Subcutaneous abdominal adipose tissue (tissue), 5 donors: ENCODE results near the gene MTERF4.

ENCODE experiments used
- H3K27ac ChIP-seq: one replicate; pipeline ENCODE4 v1.7.0; 2013; ENCODE audit warnings: low read depth, mild to moderate bottlenecking, inconsistent platforms, low read length, moderate library complexity
- H3K27me3 ChIP-seq, 5 donors: one replicate each; pipeline ENCODE4 v1.7.0; 2013; ENCODE audit warnings: low read length in 5 of 5, inconsistent platforms in 1 of 5; ENCODE audit not compliant: control insufficient read depth in 5 of 5, insufficient read depth in 4 of 5
- H3K36me3 ChIP-seq, 5 donors: one replicate each; pipeline ENCODE4 v1.7.0; 2013; ENCODE audit warnings: low read length in 5 of 5; ENCODE audit not compliant: control insufficient read depth in 5 of 5, insufficient read depth in 5 of 5
- H3K4me1 ChIP-seq, 5 donors: one replicate each; pipeline ENCODE4 v1.7.0; 2013; ENCODE audit warnings: low read length in 5 of 5, mild to moderate bottlenecking in 3 of 5, moderate library complexity in 1 of 5; ENCODE audit not compliant: control insufficient read depth in 5 of 5, insufficient read depth in 5 of 5
- H3K4me3 ChIP-seq, 5 donors: one replicate each; pipeline ENCODE4 v1.7.0; 2013; ENCODE audit warnings: low read length in 5 of 5, low read depth in 1 of 5
- H3K9ac ChIP-seq, 5 donors: one replicate each; pipeline ENCODE4 v1.7.0; 2013; ENCODE audit warnings: low read length in 5 of 5, mild to moderate bottlenecking in 4 of 5, moderate library complexity in 3 of 5
- H3K9me3 ChIP-seq, 5 donors: one replicate each; pipeline ENCODE4 v1.7.0; 2013; ENCODE audit warnings: low read length in 5 of 5; ENCODE audit not compliant: control insufficient read depth in 5 of 5
- donor health status: healthy.
- donor health status: healthy.
- donor health status: healthy.
- donor health status: healthy.
- donor health status: healthy.

The MTERF4 gene

DNA sequence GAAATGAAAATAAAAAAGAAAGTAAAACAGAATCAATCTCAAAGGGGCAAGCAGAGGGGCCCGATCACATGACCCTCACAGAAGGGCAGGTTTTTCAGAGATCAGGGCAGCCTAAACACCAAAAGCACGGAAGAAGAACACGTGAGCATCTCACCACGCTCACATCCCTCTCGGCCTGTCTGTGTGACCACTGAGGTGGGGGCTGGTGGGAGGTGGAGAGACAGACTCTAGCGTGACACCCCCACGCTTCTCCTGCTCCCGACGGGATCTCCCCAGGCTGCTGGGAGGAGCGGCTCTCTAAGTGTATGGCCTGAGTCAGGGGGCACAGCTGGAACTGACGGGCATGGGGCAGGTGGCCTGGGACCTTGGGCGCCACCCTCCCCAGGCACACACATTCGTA lies 23.5 kb upstream of the MTERF4 start:
- no peak overlapping the region for H3K9ac ChIP-seq
- H3K9me3 ChIP-seq: no peaks in the 10 kb centered on the region
- no peaks in the 10 kb centered on the region for H3K27me3 ChIP-seq

DNA sequence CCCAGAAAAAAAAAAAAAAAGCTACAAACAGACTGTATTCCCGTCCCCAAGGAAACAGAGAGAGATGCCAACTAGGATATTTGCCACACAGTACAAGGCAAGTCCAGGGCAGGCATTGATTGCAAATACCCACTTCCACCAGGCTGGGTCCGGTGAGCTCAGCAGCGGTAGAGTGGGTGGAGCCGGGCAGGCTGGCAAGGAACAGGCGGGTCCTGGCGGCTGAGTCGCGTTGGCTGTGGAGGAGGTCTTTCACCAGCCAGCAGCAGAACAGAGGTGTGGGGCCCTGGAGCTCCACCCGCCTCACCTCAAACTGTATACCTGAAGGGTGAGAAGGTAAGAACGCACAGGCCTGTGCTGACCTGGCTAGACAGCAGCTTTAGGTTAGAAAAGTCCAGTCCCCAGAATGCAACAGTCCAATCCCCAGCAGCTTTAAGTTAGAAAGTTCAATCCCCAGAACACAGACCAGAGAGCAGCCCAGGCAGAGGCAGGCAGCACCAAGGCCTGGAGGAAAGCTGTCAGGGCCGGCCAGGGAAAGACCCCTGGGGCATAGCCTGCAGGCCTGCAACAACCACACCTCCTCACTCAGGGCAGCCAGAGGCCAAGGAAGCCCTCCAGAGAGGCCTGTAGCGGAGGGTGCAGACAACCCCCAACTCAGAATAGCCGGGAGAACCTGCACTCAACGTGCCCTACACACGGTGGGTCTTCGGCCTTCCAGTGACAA lies 21.9 kb upstream of the MTERF4 start:
- Histone ChIP-seq H3K9me3 (no peaks in the 10 kb centered on the region), H3K27ac (no peak overlapping the region), H3K4me3 (no peak overlapping the region), H3K4me1 (peaks cover 0 to 11% (median 9%) of the 10 kb centered on the region in 5 donors), H3K27me3 (no peaks in the 10 kb centered on the region), H3K9ac (peak overlapping the region in 1 of 5 donors; percentile 53), H3K36me3 (peaks cover 0 to 8% (median 4%) of the 10 kb centered on the region in 5 donors)

More for the DNA sequence above, 23.5 kb upstream of the MTERF4 start:
- peaks cover 0 to 22% (median 9%) of the 10 kb centered on the region in 5 donors for H3K4me1 ChIP-seq
- peaks cover 0 to 8% (median 4%) of the 10 kb centered on the region in 5 donors for H3K36me3 ChIP-seq
- no peak overlapping the region for H3K4me3 ChIP-seq
- no peak overlapping the region for H3K27ac ChIP-seq

DNA sequence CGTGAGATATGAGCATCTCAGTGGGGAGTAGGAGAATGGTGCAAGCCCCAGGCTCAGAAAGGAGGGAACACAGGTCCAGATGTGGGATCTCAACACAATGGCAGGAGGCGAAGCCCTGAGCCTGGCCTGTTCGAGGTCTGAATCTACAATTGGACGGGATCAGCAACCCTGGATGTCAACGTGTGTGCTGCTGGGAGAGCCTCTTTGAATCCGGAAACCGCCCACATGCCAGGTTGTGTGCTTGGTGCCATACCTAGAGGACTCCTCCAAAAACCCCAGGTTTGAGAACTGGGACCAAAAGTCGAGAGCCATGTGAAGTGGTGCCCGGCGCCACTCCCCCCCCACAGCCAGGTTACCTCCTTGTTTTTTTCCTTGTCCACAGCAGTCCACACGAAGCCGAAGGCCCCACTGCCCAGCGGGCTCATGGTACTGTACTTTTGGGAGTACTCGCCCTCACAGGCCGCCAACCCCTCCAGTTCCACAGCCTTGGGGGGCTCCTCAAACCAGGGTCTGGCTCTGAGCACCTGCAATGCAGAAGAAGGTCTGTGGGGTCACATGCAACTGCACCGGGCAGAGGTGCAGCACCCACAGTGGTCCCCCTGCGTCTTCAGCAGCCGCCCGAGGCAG lies 20.4 kb upstream of the MTERF4 start:
- no peaks in the 10 kb centered on the region for H3K27me3 ChIP-seq
- no peak overlapping the region for H3K9ac ChIP-seq
- H3K4me1 ChIP-seq: peaks cover 0 to 10% (median 9%) of the 10 kb centered on the region in 5 donors
- peaks cover 0 to 8% (median 4%) of the 10 kb centered on the region in 5 donors for H3K36me3 ChIP-seq
- no peak overlapping the region for H3K4me3 ChIP-seq
- no peak overlapping the region for H3K27ac ChIP-seq
- no peaks in the 10 kb centered on the region for H3K9me3 ChIP-seq

DNA sequence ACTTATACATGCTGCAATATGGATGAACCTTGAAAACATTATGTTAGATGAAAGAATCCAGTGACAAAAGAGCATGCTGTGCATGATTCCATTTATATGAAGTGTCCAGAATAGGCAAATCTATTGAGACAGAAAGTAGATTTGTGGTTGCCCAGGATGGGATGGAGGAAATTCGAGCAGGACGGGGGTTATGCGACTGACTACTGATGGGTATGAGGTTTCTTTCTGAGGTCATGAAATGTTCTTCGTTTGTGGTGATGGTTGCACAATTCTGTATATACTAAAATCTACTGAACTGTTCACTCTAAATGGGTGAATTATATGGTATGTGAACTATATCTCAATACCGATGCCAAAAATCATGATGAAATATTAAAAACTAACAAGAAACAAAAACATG lies 18.9 kb upstream of the MTERF4 start:
- peaks cover 0 to 4% (median 2%) of the 10 kb centered on the region in 5 donors for H3K36me3 ChIP-seq
- H3K27ac ChIP-seq: no peak overlapping the region
- no peaks in the 10 kb centered on the region for H3K27me3 ChIP-seq
- H3K9me3 ChIP-seq: no peaks in the 10 kb centered on the region
- peaks cover 0 to 10% (median 9%) of the 10 kb centered on the region in 5 donors for H3K4me1 ChIP-seq
- H3K9ac ChIP-seq: no peak overlapping the region
- no peak overlapping the region for H3K4me3 ChIP-seq

DNA sequence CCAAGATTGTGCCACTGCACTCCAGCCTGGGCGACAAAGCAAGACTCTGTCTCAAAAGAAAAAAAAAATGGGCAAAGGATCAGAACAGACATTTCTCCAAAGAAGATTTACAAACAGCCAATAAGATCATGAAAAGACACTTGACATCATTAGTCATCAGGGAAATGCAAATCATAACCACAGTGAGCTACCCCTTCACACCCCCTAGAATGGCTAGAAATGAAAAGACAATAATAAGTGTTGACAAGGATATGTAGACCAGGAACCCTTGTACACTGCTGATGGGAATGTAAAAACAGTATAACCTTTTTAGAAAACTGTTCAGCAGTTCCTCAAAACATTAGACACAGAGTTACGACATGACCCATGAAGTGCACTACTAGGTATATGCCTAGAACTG lies 18.4 kb upstream of the MTERF4 start:
- H3K27me3 ChIP-seq: no peaks in the 10 kb centered on the region
- H3K4me1 ChIP-seq: peaks cover 0 to 10% (median 9%) of the 10 kb centered on the region in 5 donors
- peaks cover 0 to 6% (median 2%) of the 10 kb centered on the region in 5 donors for H3K36me3 ChIP-seq
- H3K4me3 ChIP-seq: no peak overlapping the region
- no peaks in the 10 kb centered on the region for H3K9me3 ChIP-seq
- H3K9ac ChIP-seq: no peak overlapping the region
- H3K27ac ChIP-seq: no peak overlapping the region

DNA sequence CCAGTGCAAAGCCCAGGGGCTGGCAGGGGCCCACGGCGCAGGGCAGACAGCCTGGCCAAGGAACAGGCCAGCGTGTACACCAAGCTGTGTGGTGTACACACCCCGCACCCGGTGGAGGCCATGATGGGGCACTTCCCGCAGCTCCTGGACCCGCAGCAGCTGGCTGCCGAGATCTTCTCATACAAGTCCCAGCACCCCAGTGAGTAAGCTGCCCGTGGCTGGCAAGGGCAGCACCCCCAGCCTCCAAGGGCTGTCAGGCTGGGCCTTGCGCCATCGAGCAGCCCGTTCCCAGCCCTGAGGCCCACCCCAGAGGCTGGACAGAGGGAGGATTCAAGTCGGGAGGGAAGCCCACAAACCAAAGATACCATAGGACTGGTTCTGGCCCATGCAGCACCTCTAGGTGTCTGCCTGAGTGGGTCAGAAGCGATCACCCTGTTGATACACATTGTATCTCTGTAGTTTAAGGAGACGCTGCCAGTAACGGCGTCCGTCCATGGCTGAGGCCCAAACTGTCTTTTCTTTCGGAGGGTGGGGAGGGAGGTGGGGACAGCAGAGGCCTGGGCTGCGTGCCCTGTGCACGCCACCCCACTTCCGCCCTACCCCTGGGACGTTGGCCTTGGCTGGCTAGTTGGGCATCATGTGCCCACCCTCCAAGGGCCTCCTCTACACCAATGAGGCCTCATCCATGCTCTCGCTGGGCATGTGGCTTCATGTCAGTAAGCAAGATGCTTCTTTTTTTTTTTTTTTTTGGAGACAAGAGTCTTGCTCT lies 16.8 kb upstream of the MTERF4 start:
- H3K27me3 ChIP-seq: no peaks in the 10 kb centered on the region
- H3K4me1 ChIP-seq: peaks cover 0 to 6% (median 5%) of the 10 kb centered on the region in 5 donors
- peaks cover 0 to 11% (median 0%) of the 10 kb centered on the region in 5 donors for H3K36me3 ChIP-seq
- H3K4me3 ChIP-seq: no peak overlapping the region
- H3K27ac ChIP-seq: no peak overlapping the region
- H3K9me3 ChIP-seq: no peaks in the 10 kb centered on the region
- H3K9ac ChIP-seq: no peak overlapping the region

DNA sequence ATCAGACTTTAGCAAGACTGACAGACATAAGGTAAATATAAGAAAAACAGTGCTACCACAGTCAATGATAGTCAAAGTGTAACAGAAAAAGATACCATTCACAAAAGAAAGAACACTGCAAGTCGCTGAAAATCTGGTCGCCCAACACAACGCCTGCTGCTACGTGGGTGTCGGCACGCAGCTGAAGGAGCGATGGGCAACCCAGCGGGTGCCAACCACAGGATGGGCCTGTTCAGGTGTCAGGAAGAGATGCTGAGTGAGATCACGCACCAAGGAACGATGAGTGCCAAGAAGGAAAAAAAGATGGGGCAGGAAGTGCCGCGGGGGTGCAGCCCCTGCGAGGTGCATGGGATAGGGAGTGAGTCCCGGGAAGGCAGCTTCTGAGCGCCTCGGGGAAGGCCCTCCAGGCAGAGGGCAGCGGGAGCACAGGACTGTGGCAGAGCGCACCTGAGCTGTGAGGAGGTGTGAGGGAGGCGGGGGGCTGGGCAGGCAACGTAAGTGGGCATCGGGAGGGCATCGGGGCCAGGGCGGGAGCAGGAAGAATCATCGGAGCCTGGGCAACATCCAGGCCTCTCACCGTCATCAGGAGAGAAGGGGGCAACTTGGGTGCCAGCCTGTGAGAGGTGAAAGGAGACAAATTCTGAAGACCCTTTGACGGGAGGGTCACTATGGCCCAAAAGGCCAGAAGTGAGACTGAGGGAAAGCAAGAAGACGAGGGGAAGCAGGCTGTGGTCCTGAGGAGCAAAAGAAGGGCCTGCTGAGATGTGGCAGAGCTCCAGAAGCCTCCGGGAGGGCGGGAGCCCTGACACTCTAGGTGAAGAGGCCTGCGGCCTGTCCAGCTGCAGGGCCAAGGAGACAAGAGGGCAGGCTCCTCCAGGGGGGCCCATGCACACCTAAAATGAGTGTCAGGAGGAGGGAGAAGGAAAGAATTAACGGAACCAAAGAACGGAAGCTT lies 14.8 kb upstream of the MTERF4 start:
- H3K9me3 ChIP-seq: no peaks in the 10 kb centered on the region
- H3K9ac ChIP-seq: no peak overlapping the region
- H3K4me1 ChIP-seq: no peaks in the 10 kb centered on the region
- no peak overlapping the region for H3K4me3 ChIP-seq
- peaks cover 0 to 11% (median 0%) of the 10 kb centered on the region in 5 donors for H3K36me3 ChIP-seq
- no peaks in the 10 kb centered on the region for H3K27me3 ChIP-seq
- H3K27ac ChIP-seq: no peak overlapping the region

GRCh38 chr2:241115361-241115760 lies 13.3 kb upstream of the MTERF4 start:
- Histone ChIP-seq H3K9me3 (no peaks in the 10 kb centered on the region), H3K36me3 (peaks cover 0 to 11% (median 0%) of the 10 kb centered on the region in 5 donors), H3K27ac (no peak overlapping the region), H3K9ac (no peak overlapping the region), H3K27me3 (no peaks in the 10 kb centered on the region), H3K4me3 (no peak overlapping the region), H3K4me1 (no peaks in the 10 kb centered on the region)

- no peak overlapping the region for H3K27ac ChIP-seq
- H3K4me1 ChIP-seq: no peaks in the 10 kb centered on the region
- H3K4me3 ChIP-seq: no peak overlapping the region
- H3K27me3 ChIP-seq: no peaks in the 10 kb centered on the region
- no peak overlapping the region for H3K9ac ChIP-seq
- peaks cover 0 to 11% (median 0%) of the 10 kb centered on the region in 5 donors for H3K36me3 ChIP-seq
- H3K9me3 ChIP-seq: no peaks in the 10 kb centered on the region
These were observed 12.7 kb upstream of the MTERF4 start for GRCh38 chr2:241114836-241115235.
